Neuronal stem cell (in vitro differentiated cells): Measurements from ENCODE around the gene CNTN5.

Experiments
- DNase-seq: peaks from one replicate; pipeline ENCODE4 v3.0.0-alpha.2; 2013; ENCODE audit warnings: low spot score
- H2AFZ ChIP-seq: one replicate; pipeline ENCODE4 v1.6.1; 2013; ENCODE audit warnings: mild to moderate bottlenecking, low read length, inconsistent platforms
- H2AK5ac ChIP-seq: 2 replicates; pipeline ENCODE4 v1.6.1; 2013; ENCODE audit warnings: low read depth, mild to moderate bottlenecking, inconsistent platforms, low read length, moderate library complexity, mixed read lengths
- H2BK120ac ChIP-seq: 2 replicates; pipeline ENCODE4 v1.6.1; 2013; ENCODE audit warnings: low read depth, mild to moderate bottlenecking, inconsistent platforms, low read length, moderate library complexity, mixed read lengths
- H2BK12ac ChIP-seq: one replicate; pipeline ENCODE4 v1.6.1; 2013; ENCODE audit warnings: low read length, inconsistent platforms
- H2BK15ac ChIP-seq: 2 replicates; pipeline ENCODE4 v1.6.1; 2013; ENCODE audit warnings: mild to moderate bottlenecking, low read length, inconsistent platforms, mixed read lengths
- H2BK5ac ChIP-seq: one replicate; pipeline ENCODE4 v1.6.1; 2013; ENCODE audit warnings: inconsistent platforms, mild to moderate bottlenecking, low read length, moderate library complexity
- H3K14ac ChIP-seq: one replicate; pipeline ENCODE4 v1.6.1; 2013; ENCODE audit warnings: low read length, inconsistent platforms
- H3K18ac ChIP-seq: 2 replicates; pipeline ENCODE4 v1.6.1; 2013; ENCODE audit warnings: low read length, inconsistent platforms
- H3K23ac ChIP-seq: 2 replicates; pipeline ENCODE4 v1.6.1; 2013; ENCODE audit warnings: low read depth, mild to moderate bottlenecking, mixed read lengths, low read length, inconsistent platforms; ENCODE audit not compliant: poor library complexity
- H3K27ac ChIP-seq: replicated peaks from 3 replicates; pipeline ENCODE4 v1.5.1; 2013; ENCODE audit warnings: low read length, inconsistent platforms
- H3K27me3 ChIP-seq, 3 experiments: 2 replicates each; pipeline ENCODE4 v1.6.1; 2013; ENCODE audit warnings: low read length in 3 of 3, mild to moderate bottlenecking in 2 of 3, inconsistent platforms in 1 of 3, low read depth in 1 of 3, mixed read lengths in 1 of 3, moderate library complexity in 1 of 3; ENCODE audit not compliant: control insufficient read depth in 3 of 3, insufficient read depth in 3 of 3
- H3K36me3 ChIP-seq, 2 donors: replicated peaks in 1 of 2; 2 replicates each; pipeline ENCODE4 v1.6.1; 2013; ENCODE audit warnings: low read length in 2 of 2; ENCODE audit not compliant: control insufficient read depth in 2 of 2, insufficient read depth in 2 of 2
- H3K4ac ChIP-seq: 2 replicates; pipeline ENCODE4 v1.6.1; 2013; ENCODE audit warnings: inconsistent platforms, mild to moderate bottlenecking, low read length, moderate library complexity
- H3K4me1 ChIP-seq, 2 donors: 1 replicate in 1 of 2; 2 replicates in 1 of 2; pipeline ENCODE4 v1.6.1; 2013; ENCODE audit warnings: low read length in 2 of 2, low read depth in 1 of 2; ENCODE audit not compliant: control insufficient read depth in 2 of 2, insufficient read depth in 1 of 2
- H3K4me2 ChIP-seq: one replicate; pipeline ENCODE4 v1.6.1; 2013; ENCODE audit warnings: mild to moderate bottlenecking, low read length, inconsistent platforms; ENCODE audit not compliant: insufficient read depth, poor library complexity, severe bottlenecking
- H3K4me3 ChIP-seq, 2 donors: 2 replicates each; pipeline ENCODE4 v1.5.1; 2013; ENCODE audit warnings: low read length in 2 of 2, mild to moderate bottlenecking in 2 of 2, inconsistent platforms in 1 of 2, moderate library complexity in 1 of 2
- H3K79me1 ChIP-seq: one replicate; pipeline ENCODE4 v1.6.1; 2013; ENCODE audit warnings: low read depth, mild to moderate bottlenecking, inconsistent platforms, low read length, moderate library complexity
- H3K9ac ChIP-seq: one replicate; pipeline ENCODE4 v1.6.1; 2013; ENCODE audit warnings: mild to moderate bottlenecking, low read depth, low read length, inconsistent platforms; ENCODE audit not compliant: poor library complexity
- H3K9me3 ChIP-seq, 2 donors: replicated peaks in 1 of 2; 2 replicates each; pipeline versions ENCODE3 to v1.6.1; 2013; ENCODE audit warnings: low read length in 2 of 2, mild to moderate bottlenecking in 2 of 2, inconsistent platforms in 1 of 2, low read depth in 1 of 2, mixed read lengths in 1 of 2, moderate library complexity in 1 of 2; ENCODE audit not compliant: control insufficient read depth in 2 of 2, insufficient read depth in 1 of 2
- H4K8ac ChIP-seq: one replicate; pipeline ENCODE4 v1.6.1; 2013; ENCODE audit warnings: low read depth, mild to moderate bottlenecking, inconsistent platforms, low read length, moderate library complexity
- H4K91ac ChIP-seq: one replicate; pipeline ENCODE4 v1.6.1; 2013; ENCODE audit warnings: low read length, low read depth, mild to moderate bottlenecking, inconsistent platforms; ENCODE audit not compliant: poor library complexity
- WGBS, 2 donors: extraction: QIAGEN DNeasy Blood & Tissue Kit; methylation state at CpG; one replicate each; pipeline ENCODE4 v1.1.7; 2013; ENCODE audit warnings: missing lambda C conversion rate in 2 of 2, mixed read lengths in 1 of 2; ENCODE audit not compliant: insufficient read length in 2 of 2, insufficient replicate concordance in 1 of 2; ENCODE audit errors: extremely low coverage in 2 of 2; 5-methylcytosine and 5-hydroxymethylcytosine counted together

The CNTN5 gene

DNA sequence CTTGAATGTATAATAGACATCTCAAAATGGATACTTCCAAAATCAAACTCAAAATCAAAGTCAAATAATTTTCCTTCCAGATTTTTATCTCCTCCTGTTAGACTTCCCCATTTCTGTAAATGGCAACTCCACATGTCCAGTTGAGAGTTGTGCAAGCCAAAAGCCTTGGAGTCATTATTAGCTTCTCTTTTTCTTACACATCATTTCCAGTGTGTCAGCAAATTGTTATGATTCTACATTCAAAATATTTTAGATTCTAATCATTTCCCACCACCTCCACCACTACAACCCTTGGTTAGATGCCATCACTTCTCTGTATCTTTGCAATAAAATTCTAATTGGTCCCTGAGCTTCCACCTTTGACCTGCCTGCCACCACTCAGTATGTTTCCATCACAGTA lies 155.7 kb downstream of the CNTN5 start:
- Histone ChIP-seq H3K4me3 (no peak overlapping the region), H2BK12ac (no peak overlapping the region), H3K27me3 (no peaks in the 10 kb centered on the region), H4K8ac (no peak overlapping the region), H2BK5ac (no peak overlapping the region), H2BK15ac (no peak overlapping the region), H3K18ac (no peak overlapping the region), H3K36me3 (no peaks in the 10 kb centered on the region), H3K4me1 (no peaks in the 10 kb centered on the region), H3K79me1 (no peaks in the 10 kb centered on the region), H3K4me2 (no peak overlapping the region), H3K23ac (no peak overlapping the region), H4K91ac (no peak overlapping the region), H3K4ac (no peak overlapping the region), H3K9me3 (no peaks in the 10 kb centered on the region), H3K9ac (no peak overlapping the region), H3K14ac (no peak overlapping the region), H2AFZ (no peak overlapping the region), H2BK120ac (no peak overlapping the region), H2AK5ac (no peak overlapping the region), H3K27ac (no peak overlapping the region)
- DNase-seq, result no peak

DNA sequence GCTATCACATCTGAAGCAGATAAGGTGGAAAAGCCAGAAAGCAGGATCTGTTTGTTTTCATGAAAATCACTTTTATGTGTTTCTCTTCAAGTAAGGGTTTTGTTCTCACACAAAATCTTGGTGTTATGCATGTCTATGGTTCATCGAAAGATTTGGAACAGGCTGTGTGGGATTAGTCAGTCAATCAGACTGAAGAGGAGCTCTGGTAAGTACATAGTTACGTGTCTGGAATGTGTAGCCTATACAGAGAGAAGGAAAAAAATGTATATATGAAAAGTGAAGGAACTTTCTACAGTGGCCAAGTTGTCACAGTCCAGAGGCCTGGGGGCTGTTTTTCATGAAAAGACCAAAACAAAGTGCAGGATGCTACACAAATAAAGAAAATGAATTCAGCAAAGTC lies 156.7 kb downstream of the CNTN5 start:
- no peak overlapping the region for H2BK12ac ChIP-seq
- H3K14ac ChIP-seq, result no peak overlapping the region
- H3K79me1 ChIP-seq, result no peaks in the 10 kb centered on the region
- no peak overlapping the region for H3K4me3 ChIP-seq
- no peaks in the 10 kb centered on the region for H3K27me3 ChIP-seq
- H3K9me3 ChIP-seq, result no peaks in the 10 kb centered on the region
- no peaks in the 10 kb centered on the region for H3K4me1 ChIP-seq
- no peak overlapping the region for H3K23ac ChIP-seq
- no peak overlapping the region for H4K91ac ChIP-seq
- H2AK5ac ChIP-seq, result no peak overlapping the region
- no peak overlapping the region for H2BK120ac ChIP-seq
- H4K8ac ChIP-seq, result no peak overlapping the region
- no peak overlapping the region for H2BK15ac ChIP-seq
- no peak overlapping the region for H2BK5ac ChIP-seq
- H3K27ac ChIP-seq, result no peak overlapping the region
- no peak overlapping the region for H2AFZ ChIP-seq
- H3K36me3 ChIP-seq, result no peaks in the 10 kb centered on the region
- no peak overlapping the region for H3K18ac ChIP-seq
- H3K9ac ChIP-seq, result no peak overlapping the region
- WGBS, 2 donors, result no CpG with 5 or more reads among the region's 2 CpGs
- no peak for DNase-seq
- H3K4me2 ChIP-seq, result no peak overlapping the region
- no peak overlapping the region for H3K4ac ChIP-seq

- Histone ChIP-seq H3K4me3 (no peak overlapping the region), H2BK15ac (no peak overlapping the region), H2AK5ac (no peak overlapping the region), H2BK120ac (no peak overlapping the region), H3K14ac (no peak overlapping the region), H4K8ac (no peak overlapping the region), H2BK5ac (no peak overlapping the region), H3K4ac (no peak overlapping the region), H3K27ac (no peak overlapping the region), H3K79me1 (no peaks in the 10 kb centered on the region), H4K91ac (no peak overlapping the region), H2BK12ac (no peak overlapping the region), H3K4me2 (no peak overlapping the region), H2AFZ (no peak overlapping the region), H3K27me3 (no peaks in the 10 kb centered on the region), H3K23ac (no peak overlapping the region), H3K4me1 (no peaks in the 10 kb centered on the region), H3K9me3 (no peaks in the 10 kb centered on the region), H3K9ac (no peak overlapping the region), H3K36me3 (no peaks in the 10 kb centered on the region), H3K18ac (no peak overlapping the region)
- DNase-seq, result no peak
These were observed 163.4 kb downstream of the CNTN5 start for GRCh38 chr11:99184146-99184545.

GRCh38 chr11:99188221-99188620 lies 167.5 kb downstream of the CNTN5 start:
- Histone ChIP-seq H2AFZ (no peak overlapping the region), H2AK5ac (no peak overlapping the region), H3K36me3 (no peaks in the 10 kb centered on the region), H3K9ac (no peak overlapping the region), H3K4ac (no peak overlapping the region), H4K8ac (no peak overlapping the region), H2BK12ac (no peak overlapping the region), H3K27me3 (no peaks in the 10 kb centered on the region), H3K27ac (no peak overlapping the region), H3K23ac (no peak overlapping the region), H2BK15ac (no peak overlapping the region), H3K4me2 (no peak overlapping the region), H3K4me3 (no peak overlapping the region), H3K14ac (no peak overlapping the region), H4K91ac (no peak overlapping the region), H3K4me1 (no peaks in the 10 kb centered on the region), H2BK120ac (no peak overlapping the region), H3K18ac (no peak overlapping the region), H3K79me1 (no peaks in the 10 kb centered on the region), H2BK5ac (no peak overlapping the region), H3K9me3 (no peaks in the 10 kb centered on the region)
- WGBS, 2 donors, result no CpG with 5 or more reads among the region's 2 CpGs
- no peak for DNase-seq
